NOMO-1 (cell line): ENCODE results near the gene TMPRSS15.
"Not testable (repeated sequence)": the region's sequence is repeated elsewhere in the genome, so short reads cannot be mapped to it uniquely, and the experiment has no call there.

Source experiments
- DNase-seq, 2 experiments: peaks; one replicate each; lab custom pipeline; 2025; ENCODE audit not compliant: unreplicated experiment in 2 of 2; lab: John Stamatoyannopoulos, UW

TMPRSS15 gene

DNA sequence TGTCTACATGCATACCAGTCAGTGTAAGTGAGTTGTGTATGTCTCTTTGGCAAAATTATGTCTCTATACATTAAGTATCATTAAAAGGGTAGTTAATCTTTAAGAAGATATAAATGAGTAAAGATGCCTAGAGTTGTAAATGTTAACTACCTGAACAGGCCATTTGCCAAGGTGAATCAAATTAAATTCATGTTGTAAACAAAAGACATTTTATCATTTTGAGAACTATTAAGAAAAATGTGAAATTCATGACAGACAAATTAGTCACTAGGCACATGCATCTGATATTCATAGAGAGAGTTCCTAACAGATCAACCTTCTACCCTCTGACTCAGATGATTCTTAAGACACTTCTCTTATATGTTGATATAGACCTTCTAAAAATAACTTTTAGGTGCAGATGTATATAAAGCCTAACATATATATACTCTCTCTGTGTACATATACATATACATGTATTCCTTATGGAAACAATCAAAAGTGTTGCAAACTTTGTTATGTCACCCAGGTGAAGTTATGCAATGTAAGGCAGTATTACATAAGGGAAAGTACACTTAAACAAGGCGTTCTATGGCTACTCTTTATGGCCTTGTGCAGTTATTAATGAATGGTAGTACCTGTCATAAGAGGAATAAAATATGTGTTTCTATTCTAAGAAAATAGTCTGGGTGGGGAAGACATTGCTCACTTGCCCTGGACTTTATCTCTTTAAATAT is at the start of gene TMPRSS15:
TMPRSS15 (minus strand) TSS at position 51 of the 716 bp plus-strand sequence. CDS start 163 bp downstream, outside the sequence.
- DNase-seq, result no peak

- no peak for DNase-seq
Measured at GRCh38 chr21:18451670-18452069, 48.1 kb upstream of the TMPRSS15 start.

- DNase-seq, result no peak
Measured at GRCh38 chr21:18449605-18450550, 46.3 kb upstream of the TMPRSS15 start.

DNA sequence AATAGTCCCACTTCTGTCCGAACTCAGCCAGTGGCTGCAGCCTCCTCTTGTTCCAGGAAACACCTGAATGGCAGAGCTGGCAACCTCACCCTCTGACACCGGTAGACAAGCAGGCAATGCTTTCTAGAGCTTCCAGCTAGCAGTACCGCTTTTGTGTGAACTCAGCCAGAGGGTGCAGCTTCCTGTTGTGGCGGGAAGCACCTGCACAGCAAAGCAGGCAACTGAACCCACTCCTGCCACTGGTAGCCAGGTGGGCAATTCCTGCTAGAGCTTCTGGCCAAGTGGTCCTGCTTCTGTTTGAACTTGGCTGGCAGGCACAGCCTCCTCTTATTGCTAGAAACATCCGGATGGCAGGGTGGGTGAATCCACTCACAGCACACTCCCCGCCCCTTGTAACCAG is 40.1 kb upstream of the TMPRSS15 start:
- no peak for DNase-seq

- no peak for DNase-seq
Measured at GRCh38 chr21:18443085-18443484, 39.5 kb upstream of the TMPRSS15 start.

DNA sequence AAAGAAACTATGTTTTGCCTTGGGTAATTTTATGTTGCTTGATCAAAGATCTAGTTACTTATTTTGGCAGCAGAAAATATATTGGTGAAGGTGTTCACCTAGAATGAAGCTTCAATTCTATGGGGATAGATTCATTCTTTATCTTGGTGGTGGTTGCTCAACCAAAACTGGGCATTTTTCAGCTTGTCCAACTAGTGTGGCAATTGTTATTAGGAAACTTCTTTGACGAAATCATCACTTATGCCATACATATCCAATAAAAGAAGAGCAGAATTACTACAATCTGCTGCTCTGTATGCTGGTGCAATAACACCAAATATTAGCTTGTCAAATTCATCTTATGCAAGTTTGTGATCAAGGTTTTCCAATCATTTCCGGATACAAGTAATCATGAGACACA is 26.8 kb upstream of the TMPRSS15 start:
- peak; percentile 8 to 34 for DNase-seq

DNA sequence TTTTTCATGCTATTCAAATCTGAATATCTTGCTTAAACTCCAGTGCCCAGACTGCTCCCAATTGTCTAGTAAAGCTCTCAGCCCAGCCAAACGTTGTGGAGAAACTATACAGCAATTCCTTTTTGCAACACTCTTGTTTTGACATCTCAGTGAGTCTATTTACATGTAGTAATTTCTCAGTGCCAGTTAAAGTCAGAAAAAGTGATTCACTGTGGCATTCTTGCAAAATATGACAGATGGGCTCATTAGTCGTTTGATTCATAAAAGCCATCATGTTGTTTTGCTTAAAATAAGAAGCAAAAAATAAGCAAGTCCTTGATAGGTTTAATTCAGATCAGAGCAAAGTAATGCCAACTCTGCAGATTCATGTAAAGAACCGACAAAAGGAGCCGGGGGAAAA is 20.7 kb upstream of the TMPRSS15 start:
- peak; percentile 25 to 69 for DNase-seq

GRCh38 chr21:18417141-18417790 is 13.7 kb upstream of the TMPRSS15 start:
- no peak for DNase-seq

DNA sequence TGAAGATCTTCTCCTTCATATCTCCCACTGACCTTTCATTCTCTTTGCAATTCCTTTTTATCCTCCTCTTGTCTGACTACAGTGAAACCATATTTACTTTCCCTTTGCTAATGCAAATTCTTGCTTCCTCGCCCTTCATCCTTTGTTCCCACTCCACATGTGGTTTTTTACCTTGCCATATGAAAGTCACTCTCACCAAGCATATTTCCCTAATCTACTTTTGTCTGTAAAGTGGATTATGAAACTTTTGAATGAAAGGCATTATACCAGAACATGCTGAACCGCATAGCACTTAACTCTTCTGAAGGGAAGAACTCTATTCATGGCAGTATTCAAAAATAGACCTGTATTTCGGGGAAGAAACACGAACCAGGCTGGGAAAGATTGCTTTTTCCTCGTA is 8.0 kb upstream of the TMPRSS15 start:
- DNase-seq, result no peak

- no peak for DNase-seq
Measured at GRCh38 chr21:18409579-18409978, 6.0 kb upstream of the TMPRSS15 start.

GRCh38 chr21:18398843-18399242 is 4.7 kb downstream of the TMPRSS15 start:
- no peak for DNase-seq

DNA sequence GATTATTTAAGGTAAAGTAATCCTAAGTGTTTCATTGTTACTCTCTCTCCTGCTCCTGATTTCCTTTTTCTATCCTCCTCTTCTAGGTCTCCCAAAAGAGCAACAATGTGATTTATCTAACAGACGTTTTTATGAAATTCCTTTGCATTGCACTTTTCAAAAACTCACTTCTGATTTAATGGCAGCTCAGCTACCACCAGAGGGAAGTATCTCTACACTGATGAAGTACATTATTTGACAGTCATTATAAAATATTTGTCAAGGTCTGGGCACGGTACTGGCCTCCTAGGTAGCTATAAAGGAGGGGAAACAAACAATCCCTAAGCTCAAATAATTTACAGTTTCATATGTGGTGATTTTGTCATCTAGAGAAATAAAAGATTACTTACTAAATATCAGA is 15.6 kb downstream of the TMPRSS15 start:
- DNase-seq, result no peak

DNA sequence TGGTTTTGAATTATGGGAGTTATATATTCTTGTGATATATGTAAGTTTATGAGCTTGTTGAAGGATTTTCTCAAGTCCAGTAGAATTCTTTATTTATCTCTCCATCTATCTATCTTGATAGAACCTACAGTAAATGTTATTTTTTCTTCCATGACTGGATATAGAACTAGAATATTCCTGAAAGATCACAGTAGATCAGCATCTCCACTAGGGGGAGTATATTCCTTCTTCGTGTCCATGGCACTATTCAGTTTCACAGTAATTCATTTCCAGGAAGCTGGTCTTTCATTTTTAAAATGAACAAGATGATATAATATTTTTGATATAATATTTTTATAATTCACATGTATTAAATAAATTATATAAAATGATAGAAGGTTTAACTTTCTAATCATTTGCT is 18.8 kb downstream of the TMPRSS15 start:
- DNase-seq, result peak in 1 of 2 experiments; percentile 45

- not testable (repeated sequence) for DNase-seq
Measured at GRCh38 chr21:18382934-18383619, 20.5 kb downstream of the TMPRSS15 start.

GRCh38 chr21:18382141-18382540 is 21.4 kb downstream of the TMPRSS15 start:
- no peak for DNase-seq

DNA sequence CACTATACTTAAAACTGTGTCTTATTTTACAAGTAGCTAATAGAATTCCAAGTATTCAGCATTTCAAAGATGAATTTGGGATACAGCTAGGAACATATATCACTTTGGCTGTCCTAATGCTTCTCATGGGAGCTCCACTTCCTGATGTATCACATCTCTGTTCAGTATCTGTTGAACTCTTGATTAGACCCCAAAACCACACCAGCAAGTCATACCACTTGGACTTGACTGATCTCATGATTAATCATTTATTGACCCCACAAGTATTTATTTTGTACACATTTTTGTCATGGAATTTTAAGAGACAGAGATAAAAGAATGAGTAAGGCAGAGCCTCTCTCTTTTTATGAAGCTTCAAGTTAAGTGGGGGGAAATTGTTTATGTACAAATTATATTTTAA is 30.0 kb downstream of the TMPRSS15 start:
- no peak for DNase-seq

DNA sequence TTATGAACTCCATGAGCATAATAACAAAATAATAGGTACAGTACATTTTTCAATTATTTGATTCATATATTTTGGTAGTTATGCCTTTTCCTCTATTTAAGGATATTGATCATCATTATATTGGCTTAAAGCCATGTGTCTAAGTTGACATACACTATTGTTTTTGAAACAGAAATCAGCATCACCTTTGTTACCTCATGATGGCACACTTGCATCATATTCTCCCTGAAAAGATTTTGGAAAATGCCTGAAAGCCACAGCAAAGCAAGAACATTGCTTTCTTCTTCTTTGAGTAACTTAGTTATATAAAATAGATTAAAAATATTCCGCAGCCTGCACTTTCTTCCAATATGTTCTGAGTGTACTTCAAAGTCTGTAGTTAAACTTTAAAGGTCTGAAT is 33.3 kb downstream of the TMPRSS15 start:
- no peak for DNase-seq

DNA sequence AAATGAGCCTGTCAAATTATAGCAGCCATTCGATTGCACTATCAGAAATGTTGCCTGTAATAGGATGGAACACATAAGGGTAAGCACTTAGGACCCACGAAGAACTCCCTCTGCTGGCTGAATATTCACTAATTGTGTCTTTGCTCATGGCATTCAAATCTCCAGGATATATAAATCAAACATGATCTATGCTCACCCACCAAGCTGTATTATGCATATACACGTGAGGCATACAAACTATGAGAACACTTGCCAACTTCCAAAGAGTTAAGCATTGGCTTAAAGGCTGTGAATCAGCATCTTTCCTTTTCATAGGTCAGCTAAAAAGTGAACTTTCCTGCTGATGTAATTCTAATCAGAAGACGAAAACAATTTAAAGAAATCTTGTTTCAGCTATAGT is 34.5 kb downstream of the TMPRSS15 start:
- DNase-seq, result no peak

- DNase-seq, result no peak
Measured at GRCh38 chr21:18368205-18368604, 35.4 kb downstream of the TMPRSS15 start.

- no peak for DNase-seq
Measured at GRCh38 chr21:18356801-18357200, 46.8 kb downstream of the TMPRSS15 start.

DNA sequence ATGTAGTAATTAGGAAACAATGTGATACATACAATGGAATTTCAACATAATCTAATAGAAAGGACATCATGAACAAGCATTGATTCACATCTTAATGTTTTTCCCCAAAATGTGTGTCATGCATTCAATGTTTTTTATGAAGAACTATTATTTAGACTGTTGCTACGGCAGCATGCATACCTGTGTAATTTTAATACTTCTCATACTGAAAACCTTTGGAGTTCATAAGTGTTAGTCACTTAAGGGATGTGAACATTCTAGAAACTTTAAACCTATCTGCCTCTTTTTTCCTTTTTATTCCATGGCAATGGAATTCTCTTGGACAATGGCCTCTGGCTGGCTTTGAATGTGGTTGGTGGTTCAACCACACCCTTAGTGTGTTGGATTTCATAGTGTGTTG is 48.6 kb downstream of the TMPRSS15 start:
- DNase-seq, result no peak
